ENCODE data around the gene RAF1. TPM values are rescaled to one million over a fixed set of nuclear protein-coding genes. Genes with fewer than 3 reads are reported as not detected.

The RAF1 gene
- total RNA-seq, 4 donors from 2014 or later, result 151 to 174 (median 163) TPM

GRCh38 chr3:12556690-12557472 lies 107.0 kb downstream of the RAF1 start, which contains the start of gene MKRN2:
Gene MKRN2, plus strand, starts transcription at chr3:12557087. Its CDS starts 64 bp downstream, at chr3:12557151.
- peak; percentile 89 to 90 for DNase-seq
- no peaks in the 10 kb centered on the region for H3K9me3 ChIP-seq
- no peaks in the 10 kb centered on the region for H3K36me3 ChIP-seq
- 0 to 1% methylated on average over 15 to 28 of the region's 77 CpGs for WGBS, 2 donors
- H3K27me3 ChIP-seq, result peaks cover 4% of the 10 kb centered on the region
- peak within 1 kb of the TSS; percentile 78 to 98 (median 89) for H3K4me3 ChIP-seq (replicated peaks in 1 of 3)
- TF ChIP-seq POLR2A (IDR thresholded peaks at IDR 0.05), result peak; percentile 95 to 98
- peak in 1 of 6 experiments; percentile 17 for TF ChIP-seq CTCF (IDR thresholded peaks at IDR 0.05)
- peaks cover 39 to 49% of the 10 kb centered on the region in 2 donors for H3K4me1 ChIP-seq
- H3K27ac ChIP-seq, result peak within 1 kb of the TSS; percentile 85 to 93 (median 88)
- intact Hi-C loops (cut with DNase I), result no loop called here

GRCh38 chr3:12556314-12556689 lies 107.6 kb downstream of the RAF1 start:
- WGBS, 2 donors, result 1 to 2% methylated on average over 8 of the region's 8 CpGs
- no peak for DNase-seq
- no peaks in the 10 kb centered on the region for H3K9me3 ChIP-seq
- H3K27ac ChIP-seq, result peak overlapping the region; percentile 49 to 93 (median 88)
- intact Hi-C loops (cut with DNase I), result no loop called here
- peaks cover 4% of the 10 kb centered on the region for H3K27me3 ChIP-seq
- H3K4me3 ChIP-seq (replicated peaks in 1 of 3), result peak overlapping the region; percentile 62 to 89 (median 78)
- TF ChIP-seq POLR2A (IDR thresholded peaks at IDR 0.05) (no peak), CTCF (IDR thresholded peaks at IDR 0.05) (no peak)
- H3K4me1 ChIP-seq, result peaks cover 37 to 47% of the 10 kb centered on the region in 2 donors
- H3K36me3 ChIP-seq, result no peaks in the 10 kb centered on the region

GRCh38 chr3:12553921-12554391 lies 110.0 kb downstream of the RAF1 start:
- Histone ChIP-seq H3K4me3 (replicated peaks in 1 of 3) (peak overlapping the region in 2 of 3 donors; percentile 0 to 20), H3K36me3 (no peaks in the 10 kb centered on the region), H3K27ac (no peak overlapping the region), H3K4me1 (peaks cover 14 to 26% of the 10 kb centered on the region in 2 donors), H3K9me3 (no peaks in the 10 kb centered on the region), H3K27me3 (peaks cover 4% of the 10 kb centered on the region)
- no peak for TF ChIP-seq POLR2A (IDR thresholded peaks at IDR 0.05)
- no peak for TF ChIP-seq CTCF (IDR thresholded peaks at IDR 0.05)
- 8 to 13% methylated on average over 26 of the region's 26 CpGs for WGBS, 2 donors
- peak in 1 of 2 donors; percentile 15 for DNase-seq
- intact Hi-C loops (cut with DNase I), result no loop called here

GRCh38 chr3:12549971-12550760 lies 113.8 kb downstream of the RAF1 start:
- Histone ChIP-seq H3K9me3 (no peaks in the 10 kb centered on the region), H3K36me3 (no peaks in the 10 kb centered on the region), H3K27ac (no peak overlapping the region), H3K27me3 (peaks cover 4% of the 10 kb centered on the region), H3K4me3 (replicated peaks in 1 of 3) (no peak overlapping the region), H3K4me1 (peaks cover 0 to 7% of the 10 kb centered on the region in 2 donors)
- TF ChIP-seq POLR2A (IDR thresholded peaks at IDR 0.05) (no peak), CTCF (IDR thresholded peaks at IDR 0.05) (no peak)
- 75 to 78% methylated on average over 7 of the region's 7 CpGs for WGBS, 2 donors
- DNase-seq, result no peak
- intact Hi-C loops (cut with DNase I), result loop anchor here (10.0 kb wide), 1 partner anchor 175 kb away; no protein-coding TSS in a partner anchor
